CD4-positive, alpha-beta T cell treated with Interleukin-15 for 4 hours (primary cell): ENCODE data around the gene TRIM25.

ENCODE experiments used
- DNase-seq: peaks from one replicate; pipeline ENCODE4 v3.0.0-alpha.2; 2020; ENCODE audit warnings: low spot score

The TRIM25 gene

GRCh38 chr17:56926704-56927103 lies 12.9 kb upstream of the TRIM25 start:
- DNase-seq = no peak

GRCh38 chr17:56926270-56926669 lies 12.4 kb upstream of the TRIM25 start:
- no peak for DNase-seq

- no peak for DNase-seq
Measured at GRCh38 chr17:56925088-56925487, 11.2 kb upstream of the TRIM25 start.

- DNase-seq = no peak
Measured at GRCh38 chr17:56919717-56920116, 5.9 kb upstream of the TRIM25 start.

- no peak for DNase-seq
Measured at GRCh38 chr17:56918916-56919315, 5.1 kb upstream of the TRIM25 start.

GRCh38 chr17:56917559-56918296 lies 3.9 kb upstream of the TRIM25 start:
- DNase-seq = no peak

GRCh38 chr17:56914581-56915273 lies 878 bp upstream of the TRIM25 start:
- no peak for DNase-seq

GRCh38 chr17:56913353-56913866 lies 439 bp downstream of the TRIM25 start:
- no peak for DNase-seq

- no peak for DNase-seq
Measured at GRCh38 chr17:56913000-56913311, 893 bp downstream of the TRIM25 start.

- no peak for DNase-seq
Measured at GRCh38 chr17:56912105-56912999, 1.5 kb downstream of the TRIM25 start.

- no peak for DNase-seq
Measured at GRCh38 chr17:56910509-56911235, 3.2 kb downstream of the TRIM25 start.

- no peak for DNase-seq
Measured at GRCh38 chr17:56909742-56910508, 3.9 kb downstream of the TRIM25 start.

- peak; percentile 49 for DNase-seq
Measured at GRCh38 chr17:56908001-56908542, 5.8 kb downstream of the TRIM25 start.

- DNase-seq = no peak
Measured at GRCh38 chr17:56903560-56903959, 10.3 kb downstream of the TRIM25 start.

- DNase-seq = no peak
Measured at GRCh38 chr17:56902348-56902747, 11.5 kb downstream of the TRIM25 start.

- no peak for DNase-seq
Measured at GRCh38 chr17:56899403-56899802, 14.4 kb downstream of the TRIM25 start.

GRCh38 chr17:56898874-56899273 lies 15.0 kb downstream of the TRIM25 start:
- DNase-seq = no peak

- DNase-seq = no peak
Measured at GRCh38 chr17:56897646-56898424, 16.0 kb downstream of the TRIM25 start.

- no peak for DNase-seq
Measured at GRCh38 chr17:56896968-56897359, 16.9 kb downstream of the TRIM25 start.
